Measurements from ENCODE around the gene STPG4. TPM values are rescaled to one million over a fixed set of nuclear protein-coding genes. Genes with fewer than 3 reads are reported as not detected.
"Not testable (repeated sequence)": the region's sequence is repeated elsewhere in the genome, so short reads cannot be mapped to it uniquely, and the experiment has no call there.

The STPG4 gene
- total RNA-seq, 1 donor from 2014 or later, result under 0.01 TPM

- H3K4me3 ChIP-seq (ENCODE audit: low read depth, low read length), result no peak overlapping the region
- peaks cover 5% of the 10 kb centered on the region for H3K36me3 ChIP-seq (ENCODE audit: control insufficient read depth, insufficient read depth, low read length)
- DNase-seq (ENCODE audit: low read depth), result no peak
- TF ChIP-seq CTCF (IDR thresholded peaks at IDR 0.05; ENCODE audit: insufficient read depth, low read length, severe bottlenecking), result no peak
- H3K27me3 ChIP-seq (ENCODE audit: control insufficient read depth, insufficient read depth, low read length), result no peaks in the 10 kb centered on the region
- FAIRE-seq, result no peak
Observed at GRCh38 chr2:47172922-47173695, 18.0 kb upstream of the STPG4 start.

DNA sequence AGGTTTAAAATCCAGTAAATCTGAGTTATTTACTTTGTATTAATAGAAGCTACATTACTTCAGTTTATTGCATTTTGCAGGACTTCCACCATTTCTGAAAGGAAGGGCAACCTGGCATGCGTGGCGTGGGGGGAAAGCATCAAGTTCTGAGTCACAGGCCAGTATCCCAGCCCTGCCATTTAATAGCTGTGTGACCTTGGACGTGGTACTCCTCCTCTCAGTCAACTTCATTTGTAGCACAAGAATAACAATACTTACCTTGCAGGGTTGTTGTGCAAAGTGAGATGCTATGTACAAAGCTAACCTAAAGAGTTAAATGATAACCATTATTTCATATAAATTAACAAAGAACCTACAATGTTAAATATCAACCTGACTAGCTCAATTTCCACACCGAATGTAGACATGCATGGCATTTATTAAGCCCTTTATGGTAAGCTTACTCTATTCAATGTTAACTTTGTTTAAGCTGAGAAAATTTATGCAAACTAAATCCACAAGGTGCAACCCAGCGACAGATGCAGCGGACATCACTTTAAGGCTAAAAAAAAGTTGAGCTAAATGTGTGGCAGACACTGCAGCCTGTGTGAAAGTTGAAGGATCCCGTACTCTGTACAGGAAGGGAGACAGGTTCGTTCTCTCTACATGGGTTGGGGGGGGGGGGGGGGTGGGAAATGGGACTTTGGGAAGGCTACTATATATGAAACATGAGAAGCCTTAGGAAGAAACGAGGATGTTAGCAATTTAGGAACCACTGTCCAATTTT lies 17.2 kb upstream of the STPG4 start:
- no peak for TF ChIP-seq CTCF (IDR thresholded peaks at IDR 0.05; ENCODE audit: insufficient read depth, low read length, severe bottlenecking)
- DNase-seq (ENCODE audit: low read depth) (no peak), FAIRE-seq (no peak)
- H3K36me3 ChIP-seq (ENCODE audit: control insufficient read depth, insufficient read depth, low read length), result peaks cover 7% of the 10 kb centered on the region
- H3K27me3 ChIP-seq (ENCODE audit: control insufficient read depth, insufficient read depth, low read length), result no peaks in the 10 kb centered on the region
- no peak overlapping the region for H3K4me3 ChIP-seq (ENCODE audit: low read depth, low read length)

DNA sequence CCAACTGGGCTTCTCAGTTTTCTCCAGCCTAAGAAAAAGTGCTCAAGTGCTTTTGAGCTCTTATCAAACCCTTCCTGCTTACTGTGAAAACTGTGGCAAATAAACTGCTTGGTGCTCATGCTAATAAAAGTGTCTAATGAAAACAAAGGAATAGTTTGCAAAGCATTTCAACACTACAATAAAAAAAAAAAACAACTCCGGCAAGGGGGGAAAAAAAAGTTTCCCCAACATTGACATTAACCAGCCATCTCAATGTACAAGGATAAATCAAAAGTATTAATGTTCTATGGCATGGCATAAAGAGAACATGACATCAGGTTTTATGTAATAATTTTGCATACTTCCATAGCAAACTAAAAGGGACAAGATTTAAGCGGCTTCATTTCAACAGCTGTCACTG lies 14.7 kb upstream of the STPG4 start:
- Histone ChIP-seq H3K4me3 (ENCODE audit: low read depth, low read length) (no peak overlapping the region), H3K36me3 (ENCODE audit: control insufficient read depth, insufficient read depth, low read length) (peaks cover 7% of the 10 kb centered on the region), H3K27me3 (ENCODE audit: control insufficient read depth, insufficient read depth, low read length) (no peaks in the 10 kb centered on the region)
- TF ChIP-seq CTCF (IDR thresholded peaks at IDR 0.05; ENCODE audit: insufficient read depth, low read length, severe bottlenecking), result no peak
- no peak for DNase-seq (ENCODE audit: low read depth)
- FAIRE-seq, result no peak

DNA sequence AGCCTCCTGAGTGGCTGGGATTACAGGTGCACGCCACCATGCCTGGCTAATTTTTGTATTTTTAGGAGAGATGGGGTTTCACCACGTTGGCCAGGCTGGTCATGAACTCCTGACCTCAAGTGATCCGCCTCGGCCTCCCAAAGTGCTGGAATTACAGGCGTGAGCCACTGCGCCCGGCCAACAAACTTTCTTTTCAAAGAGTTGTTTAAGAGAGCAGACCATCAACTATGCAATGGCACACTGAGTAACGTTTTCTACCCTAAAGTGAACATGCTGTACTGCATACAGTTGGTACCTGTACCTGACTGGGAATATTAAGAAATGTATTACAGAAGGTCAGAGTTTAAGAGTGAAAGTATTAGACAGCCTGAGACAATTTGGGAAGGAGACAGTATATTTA lies 13.8 kb upstream of the STPG4 start:
- DNase-seq (ENCODE audit: low read depth); H3K4me3 ChIP-seq (ENCODE audit: low read depth, low read length); H3K27me3 ChIP-seq (ENCODE audit: control insufficient read depth, insufficient read depth, low read length); H3K36me3 ChIP-seq (ENCODE audit: control insufficient read depth, insufficient read depth, low read length); FAIRE-seq: not testable (repeated sequence)

DNA sequence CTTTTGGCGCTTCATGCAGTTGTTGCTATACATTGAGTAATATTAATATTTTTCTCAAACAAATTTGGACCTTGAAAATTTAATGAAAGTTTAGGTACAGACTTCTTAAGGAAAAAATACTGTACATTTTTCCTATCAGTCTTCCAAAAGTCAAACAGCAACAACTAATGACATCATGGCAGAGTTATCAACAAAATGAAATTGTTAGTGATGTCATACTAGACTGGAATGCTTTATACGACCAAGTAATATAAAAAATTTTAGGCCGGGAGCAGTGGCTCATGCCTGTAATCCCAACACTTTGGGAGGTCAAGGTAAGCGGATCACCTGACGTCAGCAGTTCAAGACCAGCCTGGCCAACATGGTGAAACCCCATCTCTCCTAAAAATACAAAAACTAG lies 12.0 kb upstream of the STPG4 start:
- Histone ChIP-seq H3K4me3 (ENCODE audit: low read depth, low read length) (no peak overlapping the region), H3K36me3 (ENCODE audit: control insufficient read depth, insufficient read depth, low read length) (peaks cover 9% of the 10 kb centered on the region), H3K27me3 (ENCODE audit: control insufficient read depth, insufficient read depth, low read length) (no peaks in the 10 kb centered on the region)
- DNase-seq (ENCODE audit: low read depth), result no peak
- FAIRE-seq, result no peak
- no peak for TF ChIP-seq CTCF (IDR thresholded peaks at IDR 0.05; ENCODE audit: insufficient read depth, low read length, severe bottlenecking)

- TF ChIP-seq CTCF (IDR thresholded peaks at IDR 0.05; ENCODE audit: insufficient read depth, low read length, severe bottlenecking), result no peak
- FAIRE-seq (no peak), DNase-seq (ENCODE audit: low read depth) (no peak)
- Histone ChIP-seq H3K27me3 (ENCODE audit: control insufficient read depth, insufficient read depth, low read length) (no peaks in the 10 kb centered on the region), H3K4me3 (ENCODE audit: low read depth, low read length) (no peak overlapping the region), H3K36me3 (ENCODE audit: control insufficient read depth, insufficient read depth, low read length) (peaks cover 12% of the 10 kb centered on the region)
Observed at GRCh38 chr2:47165001-47165555, 10.0 kb upstream of the STPG4 start.

Measured in bronchial epithelial cell (primary cell).